Measurements from ENCODE around the gene SERF2. TPM values are rescaled to one million over a fixed set of nuclear protein-coding genes. Genes with fewer than 3 reads are reported as not detected.

SERF2 gene
- total and polyA plus RNA-seq, 2 of the 13 experiments (the other 11 are each of a cell fraction or from before 2014, with no cell fraction given), result 811 to 1,257 TPM

- TF ChIP-seq ZNF383 (CRISPR knock-in tag; IDR thresholded peaks at IDR 0.05; ENCODE audit: borderline replicate concordance) (0 out of 2 replicates have a peak, but pooled peaks have one; percentile 30), DMAP1 (CRISPR knock-in tag; IDR thresholded peaks at IDR 0.05) (peak; percentile 83), ARID2 (CRISPR knock-in tag; IDR thresholded peaks at IDR 0.05; ENCODE audit: borderline replicate concordance) (no peak), YY1 (IDR thresholded peaks at IDR 0.05; ENCODE audit: insufficient read depth, insufficient replicate concordance, low read depth, low read length) (peak; percentile 92), SP2 (CRISPR knock-in tag; IDR thresholded peaks at IDR 0.05) (peak; percentile 68), ZNF510 (CRISPR knock-in tag; IDR thresholded peaks at IDR 0.05; ENCODE audit: low read depth) (no peak), ZFP41 (CRISPR knock-in tag; IDR thresholded peaks at IDR 0.05; ENCODE audit: borderline replicate concordance) (no peak), ZNF841 (CRISPR knock-in tag; IDR thresholded peaks at IDR 0.05; ENCODE audit: borderline replicate concordance) (no peak), ELF3 (CRISPR knock-in tag; IDR thresholded peaks at IDR 0.05) (peak; percentile 81), ZNF672 (CRISPR knock-in tag; IDR thresholded peaks at IDR 0.05) (no peak), SKI (IDR thresholded peaks at IDR 0.05; ENCODE audit: partially characterized antibody) (no peak), TAF1 (CRISPR knock-in tag; IDR thresholded peaks at IDR 0.05) (peak; percentile 90), ZNF816 (CRISPR knock-in tag; IDR thresholded peaks at IDR 0.05; ENCODE audit: borderline replicate concordance) (no peak), MEIS2 (CRISPR knock-in tag; IDR thresholded peaks at IDR 0.05) (no peak), STAG1 (CRISPR knock-in tag; IDR thresholded peaks at IDR 0.05) (no peak), GATAD1 (CRISPR knock-in tag; IDR thresholded peaks at IDR 0.05) (peak; percentile 82), DBP (CRISPR knock-in tag; IDR thresholded peaks at IDR 0.05; ENCODE audit: not compliant biosample characterization) (no peak), ZFY (CRISPR knock-in tag; IDR thresholded peaks at IDR 0.05) (peak; percentile 47; the same call in 1 of the 2 replicates), KLF12 (CRISPR knock-in tag; IDR thresholded peaks at IDR 0.05; ENCODE audit: borderline replicate concordance) (no peak), ZNF564 (CRISPR knock-in tag; IDR thresholded peaks at IDR 0.05) (0 out of 2 replicates have a peak, but pooled peaks have one; percentile 32), ZNF337 (CRISPR knock-in tag; IDR thresholded peaks at IDR 0.05; ENCODE audit: borderline replicate concordance, low read depth) (no peak), KDM5B (CRISPR knock-in tag; IDR thresholded peaks at IDR 0.05; ENCODE audit: borderline replicate concordance) (peak; percentile 66; the same call in 1 of the 2 replicates), SP5 (CRISPR knock-in tag; IDR thresholded peaks at IDR 0.05; ENCODE audit: borderline replicate concordance, low read depth) (0 out of 2 replicates have a peak, but pooled peaks have one; percentile 26), ISL2 (CRISPR knock-in tag; IDR thresholded peaks at IDR 0.05) (no peak)
- TF ChIP-seq, protein P1, sequence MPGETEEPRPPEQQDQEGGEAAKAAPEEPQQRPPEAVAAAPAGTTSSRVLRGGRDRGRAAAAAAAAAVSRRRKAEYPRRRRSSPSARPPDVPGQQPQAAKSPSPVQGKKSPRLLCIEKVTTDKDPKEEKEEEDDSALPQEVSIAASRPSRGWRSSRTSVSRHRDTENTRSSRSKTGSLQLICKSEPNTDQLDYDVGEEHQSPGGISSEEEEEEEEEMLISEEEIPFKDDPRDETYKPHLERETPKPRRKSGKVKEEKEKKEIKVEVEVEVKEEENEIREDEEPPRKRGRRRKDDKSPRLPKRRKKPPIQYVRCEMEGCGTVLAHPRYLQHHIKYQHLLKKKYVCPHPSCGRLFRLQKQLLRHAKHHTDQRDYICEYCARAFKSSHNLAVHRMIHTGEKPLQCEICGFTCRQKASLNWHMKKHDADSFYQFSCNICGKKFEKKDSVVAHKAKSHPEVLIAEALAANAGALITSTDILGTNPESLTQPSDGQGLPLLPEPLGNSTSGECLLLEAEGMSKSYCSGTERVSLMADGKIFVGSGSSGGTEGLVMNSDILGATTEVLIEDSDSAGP (CRISPR knock-in tag; IDR thresholded peaks at IDR 0.05; ENCODE audit: borderline replicate concordance), result peak; percentile 88
- TF ChIP-seq, protein P2, sequence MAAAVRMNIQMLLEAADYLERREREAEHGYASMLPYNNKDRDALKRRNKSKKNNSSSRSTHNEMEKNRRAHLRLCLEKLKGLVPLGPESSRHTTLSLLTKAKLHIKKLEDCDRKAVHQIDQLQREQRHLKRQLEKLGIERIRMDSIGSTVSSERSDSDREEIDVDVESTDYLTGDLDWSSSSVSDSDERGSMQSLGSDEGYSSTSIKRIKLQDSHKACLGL (CRISPR knock-in tag; IDR thresholded peaks at IDR 0.05), result peak; percentile 66; the same call in 1 of the 2 replicates
- TF ChIP-seq, protein P3, sequence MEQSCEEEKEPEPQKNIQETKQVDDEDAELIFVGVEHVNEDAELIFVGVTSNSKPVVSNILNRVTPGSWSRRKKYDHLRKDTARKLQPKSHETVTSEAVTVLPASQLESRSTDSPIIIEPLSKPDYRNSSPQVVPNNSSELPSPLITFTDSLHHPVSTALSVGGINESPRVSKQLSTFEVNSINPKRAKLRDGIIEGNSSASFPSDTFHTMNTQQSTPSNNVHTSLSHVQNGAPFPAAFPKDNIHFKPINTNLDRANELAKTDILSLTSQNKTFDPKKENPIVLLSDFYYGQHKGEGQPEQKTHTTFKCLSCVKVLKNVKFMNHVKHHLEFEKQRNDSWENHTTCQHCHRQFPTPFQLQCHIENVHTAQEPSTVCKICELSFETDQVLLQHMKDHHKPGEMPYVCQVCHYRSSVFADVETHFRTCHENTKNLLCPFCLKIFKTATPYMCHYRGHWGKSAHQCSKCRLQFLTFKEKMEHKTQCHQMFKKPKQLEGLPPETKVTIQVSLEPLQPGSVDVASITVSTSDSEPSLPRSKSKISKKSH (CRISPR knock-in tag; IDR thresholded peaks at IDR 0.05; ENCODE audit: borderline replicate concordance), result peak; percentile 88
Measured at GRCh38 chr15:43800286-43801141, 8.4 kb downstream of the SERF2 start, which contains the start of gene HYPK (continued).

Measured in HepG2 (cell line).